GM06990 (cell line): ENCODE data around the gene DSCAM.

ENCODE experiments used
- DNase-seq: peaks from one replicate; pipeline ENCODE4 v3.0.0-alpha.2; 2011; ENCODE audit not compliant: insufficient read length; ENCODE audit errors: extremely low read depth
- H3K27me3 ChIP-seq: replicated peaks from 2 replicates; pipeline ENCODE4 v1.6.0; 2011; ENCODE audit warnings: low read length; ENCODE audit not compliant: control insufficient read depth, insufficient read depth
- H3K36me3 ChIP-seq: 2 replicates; pipeline ENCODE4 v1.5.1; 2011; ENCODE audit warnings: low read length; ENCODE audit not compliant: control insufficient read depth, insufficient read depth
- H3K4me3 ChIP-seq: replicated peaks from 2 replicates; pipeline ENCODE4 v1.5.1; 2011; ENCODE audit warnings: low read depth, mild to moderate bottlenecking, control low read depth, low read length
- TF ChIP-seq, protein P1 (sequence below): IDR thresholded peaks from 2 replicates; pipeline ENCODE4 v1.5.1; 2011; ENCODE audit warnings: low read length, control low read depth, mild to moderate bottlenecking, inconsistent platforms; ENCODE audit not compliant: insufficient read depth, poor library complexity, severe bottlenecking

DSCAM gene

DNA sequence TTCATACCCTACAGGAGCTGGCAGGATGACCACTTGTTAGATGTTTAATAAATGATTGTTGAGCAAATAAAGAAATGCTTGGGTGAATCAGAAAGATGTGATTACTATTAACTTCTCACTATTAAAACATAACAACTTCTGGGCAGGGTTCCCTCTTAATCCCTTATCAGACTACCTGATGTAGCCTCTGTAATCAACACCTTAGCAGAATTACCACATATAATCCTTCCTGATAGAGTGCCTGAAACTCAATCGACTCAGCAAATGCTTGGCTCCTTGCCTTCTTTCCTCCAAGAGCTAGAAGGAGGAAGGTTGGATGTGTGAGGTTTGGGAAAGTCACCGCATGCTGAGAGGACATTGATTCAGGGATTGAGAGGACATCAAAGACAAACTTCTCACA is 34.8 kb upstream of the DSCAM start:
- no peak for DNase-seq
- Histone ChIP-seq H3K36me3 (no peaks in the 10 kb centered on the region), H3K4me3 (no peak overlapping the region), H3K27me3 (no peaks in the 10 kb centered on the region)
- TF ChIP-seq, protein P1, sequence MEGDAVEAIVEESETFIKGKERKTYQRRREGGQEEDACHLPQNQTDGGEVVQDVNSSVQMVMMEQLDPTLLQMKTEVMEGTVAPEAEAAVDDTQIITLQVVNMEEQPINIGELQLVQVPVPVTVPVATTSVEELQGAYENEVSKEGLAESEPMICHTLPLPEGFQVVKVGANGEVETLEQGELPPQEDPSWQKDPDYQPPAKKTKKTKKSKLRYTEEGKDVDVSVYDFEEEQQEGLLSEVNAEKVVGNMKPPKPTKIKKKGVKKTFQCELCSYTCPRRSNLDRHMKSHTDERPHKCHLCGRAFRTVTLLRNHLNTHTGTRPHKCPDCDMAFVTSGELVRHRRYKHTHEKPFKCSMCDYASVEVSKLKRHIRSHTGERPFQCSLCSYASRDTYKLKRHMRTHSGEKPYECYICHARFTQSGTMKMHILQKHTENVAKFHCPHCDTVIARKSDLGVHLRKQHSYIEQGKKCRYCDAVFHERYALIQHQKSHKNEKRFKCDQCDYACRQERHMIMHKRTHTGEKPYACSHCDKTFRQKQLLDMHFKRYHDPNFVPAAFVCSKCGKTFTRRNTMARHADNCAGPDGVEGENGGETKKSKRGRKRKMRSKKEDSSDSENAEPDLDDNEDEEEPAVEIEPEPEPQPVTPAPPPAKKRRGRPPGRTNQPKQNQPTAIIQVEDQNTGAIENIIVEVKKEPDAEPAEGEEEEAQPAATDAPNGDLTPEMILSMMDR: no peak

DNA sequence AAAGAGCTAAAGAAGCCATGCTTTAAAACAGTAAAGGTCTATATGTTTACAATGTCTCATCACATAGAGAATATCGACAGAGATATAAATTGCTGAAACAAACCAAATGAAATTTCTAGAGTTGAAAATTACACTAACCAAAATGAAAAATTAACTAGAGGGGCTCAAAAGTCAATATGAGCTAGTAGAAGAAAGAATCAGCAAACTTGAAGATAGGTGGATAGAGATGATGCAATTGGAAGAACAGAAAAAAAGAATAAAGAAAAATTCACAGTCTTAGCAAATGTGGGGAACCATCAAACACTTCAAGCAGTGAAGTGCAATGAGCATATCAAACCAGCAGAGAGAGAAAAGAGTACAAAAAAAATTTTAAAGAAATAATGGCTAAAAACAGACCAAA is 24.1 kb upstream of the DSCAM start:
- Histone ChIP-seq H3K27me3 (no peaks in the 10 kb centered on the region), H3K36me3 (no peaks in the 10 kb centered on the region), H3K4me3 (no peak overlapping the region)
- TF ChIP-seq, protein P1: no peak
- no peak for DNase-seq

DNA sequence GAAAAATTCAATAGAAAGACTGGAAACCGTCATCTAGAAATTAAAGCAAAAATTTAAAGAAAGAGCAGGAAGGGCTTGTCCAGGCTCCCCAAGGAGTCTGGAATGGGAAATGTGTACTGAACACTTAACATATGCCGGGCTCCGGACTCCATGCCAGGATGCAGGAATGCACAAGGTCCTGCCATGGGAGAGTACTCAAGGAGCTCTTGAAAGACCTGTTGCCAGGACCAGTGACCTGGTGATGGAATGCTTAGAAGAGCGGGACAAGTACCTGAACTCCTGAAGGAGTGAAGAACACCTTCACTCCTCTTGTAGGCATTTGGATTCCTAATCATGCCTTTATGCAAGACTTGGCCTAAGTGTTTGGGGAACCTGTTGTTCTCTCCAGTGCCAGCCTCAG is 16.9 kb upstream of the DSCAM start:
- Histone ChIP-seq H3K27me3 (no peaks in the 10 kb centered on the region), H3K4me3 (no peak overlapping the region), H3K36me3 (no peaks in the 10 kb centered on the region)
- TF ChIP-seq, protein P1: no peak
- no peak for DNase-seq

DNA sequence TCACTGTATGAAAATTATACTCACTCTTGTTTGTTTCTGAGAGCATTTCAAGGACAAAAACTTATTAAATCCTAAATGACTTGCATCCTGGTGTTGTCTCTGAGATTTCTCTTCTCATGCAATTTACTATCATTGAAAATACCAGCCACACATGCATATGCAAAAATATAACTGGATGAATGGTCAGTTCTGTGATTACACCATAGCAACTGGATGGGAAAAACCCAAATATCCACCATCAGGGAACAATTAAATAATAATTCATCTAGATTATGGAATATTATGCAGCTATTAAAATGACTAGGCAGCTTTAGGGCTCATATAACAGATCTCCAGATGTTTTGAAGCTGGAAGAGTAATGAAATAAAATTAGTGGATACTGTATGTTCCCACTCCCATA is 11.6 kb upstream of the DSCAM start:
- no peak for DNase-seq
- TF ChIP-seq, protein P1: no peak
- Histone ChIP-seq H3K4me3 (no peak overlapping the region), H3K36me3 (no peaks in the 10 kb centered on the region), H3K27me3 (no peaks in the 10 kb centered on the region)

DNA sequence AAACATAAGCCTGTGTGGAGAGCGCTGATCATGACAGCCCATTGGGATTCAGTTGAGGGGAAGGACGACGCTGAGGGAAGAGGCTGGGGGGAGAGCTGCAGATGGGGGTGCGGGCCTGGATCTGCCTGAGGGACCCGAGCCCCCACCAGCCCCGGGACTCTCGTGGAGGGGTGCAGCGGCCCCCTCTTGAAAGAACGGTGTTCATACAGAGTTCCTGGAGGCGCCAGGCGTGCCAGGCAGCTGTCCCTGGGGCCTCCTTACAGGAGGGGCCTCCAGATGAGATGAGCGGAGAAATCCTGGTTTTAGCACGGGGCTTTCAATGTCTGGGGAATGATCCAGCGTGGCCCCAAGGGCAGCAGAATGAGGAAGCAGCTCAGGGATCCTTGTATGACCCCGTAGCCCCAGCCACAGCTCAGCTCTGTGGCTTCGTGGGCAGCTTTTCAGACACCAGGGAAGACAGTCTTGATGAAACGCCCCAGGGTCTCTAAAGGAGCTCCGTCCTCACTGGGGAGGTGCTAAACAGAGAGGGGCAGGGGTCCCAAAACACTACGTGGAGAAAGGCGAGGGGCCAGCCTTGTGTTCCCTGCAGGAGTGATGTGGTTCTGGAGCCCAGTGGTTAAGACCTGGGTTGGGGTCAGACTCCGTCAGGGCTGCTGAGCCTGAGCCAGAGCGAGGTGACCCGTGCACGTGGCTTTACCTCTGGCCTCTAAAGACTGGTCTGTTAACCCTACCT is 7.2 kb upstream of the DSCAM start:
- H3K36me3 ChIP-seq: no peaks in the 10 kb centered on the region
- DNase-seq: no peak
- no peak overlapping the region for H3K4me3 ChIP-seq
- H3K27me3 ChIP-seq: no peaks in the 10 kb centered on the region
- TF ChIP-seq, protein P1: no peak

DNA sequence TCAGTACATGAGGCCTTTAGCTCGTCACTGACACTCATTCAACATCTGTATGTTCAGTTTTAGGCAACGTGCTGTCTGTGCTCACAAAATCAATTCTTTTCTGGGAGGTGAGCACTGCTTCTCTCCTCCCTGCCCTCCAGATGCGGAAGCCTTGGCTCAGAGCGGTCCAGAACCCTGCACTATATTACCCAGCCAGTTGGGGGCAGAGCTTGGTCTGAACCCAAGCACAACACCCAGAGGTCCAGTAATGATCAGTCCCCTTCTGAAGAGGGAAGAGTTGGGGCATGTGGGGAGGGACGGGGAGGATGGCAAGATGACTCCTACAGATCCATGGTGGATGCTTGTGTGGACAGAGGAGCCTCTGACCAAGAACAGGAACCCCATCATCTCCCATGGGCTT is 5.6 kb upstream of the DSCAM start:
- no peak overlapping the region for H3K4me3 ChIP-seq
- no peak for DNase-seq
- TF ChIP-seq, protein P1: no peak
- H3K27me3 ChIP-seq: no peaks in the 10 kb centered on the region
- H3K36me3 ChIP-seq: no peaks in the 10 kb centered on the region
